Peyer's patch (tissue), 4 donors: ENCODE data around the gene NDUFA11. TPM values are rescaled to one million over a fixed set of nuclear protein-coding genes. Genes with fewer than 3 reads are reported as not detected.

ENCODE experiments used
- total RNA-seq, 4 donors: library from RNA; depleted of rRNA; stranded (reverse); fragments of >200 nt; gene quantifications; one replicate each; pipeline ENCODE4 v1.1.0, GENCODE V29; 2016

NDUFA11 gene
- total RNA-seq, 4 donors from 2014 or later = 101 to 194 (median 169) TPM

Other genes with a start within 250 kb of the NDUFA11 start
- gene MICOS13, start 223.3 kb downstream of the NDUFA11 start, total RNA-seq = 10 to 100 TPM; 11.6 to 48.0 (median 40.0) TPM
- gene HSD11B1L, start 222.8 kb downstream of the NDUFA11 start, total RNA-seq = 10 to 100 TPM in 1 of 4 donors, 1 to 10 TPM in 2, not detected in 1; 4.9 to 17.3 (median 7.2) TPM
- gene RPL36, start 213.5 kb downstream of the NDUFA11 start, total RNA-seq = 100 to 1,000 TPM; 170 to 440 (median 262) TPM
- 10 to 100 TPM; 31.7 to 75.9 (median 47.4) TPM for gene LONP1, start 183.6 kb downstream of the NDUFA11 start, total RNA-seq
- not detected for gene CATSPERD, start 183.2 kb downstream of the NDUFA11 start, total RNA-seq
- gene PRR22, start 119.0 kb downstream of the NDUFA11 start, total RNA-seq = 10 to 100 TPM in 1 of 4 donors, 1 to 10 TPM in 3; 6.5 to 21.3 (median 9.0) TPM
- 10 to 100 TPM; 31.5 to 91.6 (median 71.2) TPM for gene DUS3L, start 112.6 kb downstream of the NDUFA11 start, total RNA-seq
- gene NRTN, start 98.7 kb downstream of the NDUFA11 start, total RNA-seq = 1 to 10 TPM in 2 of 4 donors, under 1 TPM in 1, not detected in 1; 0.88 to 4.8 (median 3.5) TPM
- gene FUT6, start 64.1 kb downstream of the NDUFA11 start, total RNA-seq = 100 to 1,000 TPM in 3 of 4 donors, 10 to 100 TPM in 1; 90.8 to 329 (median 210) TPM
- gene FUT3, start 52.3 kb downstream of the NDUFA11 start, total RNA-seq = 100 to 1,000 TPM in 3 of 4 donors, 10 to 100 TPM in 1; 37.1 to 207 (median 155) TPM
- gene FUT5, start 33.2 kb downstream of the NDUFA11 start, total RNA-seq = not detected
- gene VMAC, start 1.1 kb upstream of the NDUFA11 start, total RNA-seq = 10 to 100 TPM in 3 of 4 donors, 1 to 10 TPM in 1; 9.6 to 24.8 (median 18.4) TPM
- gene CAPS, start 10.5 kb upstream of the NDUFA11 start, total RNA-seq = 10 to 100 TPM in 3 of 4 donors, 1 to 10 TPM in 1; 9.5 to 44.6 (median 24.4) TPM
- 100 to 1,000 TPM in 2 of 4 donors, 10 to 100 TPM in 2; 59.7 to 104 (median 91.1) TPM for gene RANBP3, start 74.3 kb upstream of the NDUFA11 start, total RNA-seq
- 10 to 100 TPM in 2 of 4 donors, 1 to 10 TPM in 2; 2.6 to 33.9 (median 10.3) TPM for gene RFX2, start 206.7 kb upstream of the NDUFA11 start, total RNA-seq
- gene ACSBG2, start 231.9 kb upstream of the NDUFA11 start, total RNA-seq = under 1 TPM in 1 of 4 donors, not detected in 3; 0.57 TPM